ENCODE results near the gene CACNA1H.

CACNA1H gene

DNA sequence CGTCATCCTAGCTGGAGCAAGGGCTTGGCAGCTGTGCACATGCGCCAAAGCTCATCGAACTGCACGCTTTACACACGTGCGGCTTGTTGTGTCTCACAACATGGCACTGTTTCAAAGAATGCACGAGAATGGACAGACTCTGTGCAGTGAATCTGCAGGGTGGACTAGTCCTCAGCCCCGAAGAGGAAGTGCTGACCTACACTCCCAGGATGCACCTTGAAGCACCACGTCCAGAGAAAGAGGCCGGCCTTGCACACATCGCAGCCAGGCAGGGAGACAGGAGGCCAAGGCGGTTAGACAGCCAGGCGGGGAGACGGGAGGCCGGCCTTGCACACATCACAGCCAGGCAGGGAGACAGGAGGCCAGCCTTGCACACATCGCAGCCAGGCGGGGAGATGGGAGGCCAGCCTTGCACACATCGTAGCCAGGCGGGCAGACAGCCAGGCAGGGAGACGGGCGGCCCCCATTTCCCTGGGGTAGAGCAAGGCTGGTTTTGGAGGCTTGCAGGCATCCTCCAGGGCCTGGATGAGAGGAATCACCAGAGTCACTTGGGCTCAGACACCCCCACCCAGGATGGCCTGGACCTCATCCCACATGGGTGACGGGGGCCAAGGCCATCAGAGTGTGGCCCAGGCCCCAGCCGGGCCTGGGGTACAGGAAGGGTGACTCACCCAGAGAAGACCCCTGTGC is 9.0 kb upstream of the CACNA1H start:
- TF ChIP-seq, protein P1, sequence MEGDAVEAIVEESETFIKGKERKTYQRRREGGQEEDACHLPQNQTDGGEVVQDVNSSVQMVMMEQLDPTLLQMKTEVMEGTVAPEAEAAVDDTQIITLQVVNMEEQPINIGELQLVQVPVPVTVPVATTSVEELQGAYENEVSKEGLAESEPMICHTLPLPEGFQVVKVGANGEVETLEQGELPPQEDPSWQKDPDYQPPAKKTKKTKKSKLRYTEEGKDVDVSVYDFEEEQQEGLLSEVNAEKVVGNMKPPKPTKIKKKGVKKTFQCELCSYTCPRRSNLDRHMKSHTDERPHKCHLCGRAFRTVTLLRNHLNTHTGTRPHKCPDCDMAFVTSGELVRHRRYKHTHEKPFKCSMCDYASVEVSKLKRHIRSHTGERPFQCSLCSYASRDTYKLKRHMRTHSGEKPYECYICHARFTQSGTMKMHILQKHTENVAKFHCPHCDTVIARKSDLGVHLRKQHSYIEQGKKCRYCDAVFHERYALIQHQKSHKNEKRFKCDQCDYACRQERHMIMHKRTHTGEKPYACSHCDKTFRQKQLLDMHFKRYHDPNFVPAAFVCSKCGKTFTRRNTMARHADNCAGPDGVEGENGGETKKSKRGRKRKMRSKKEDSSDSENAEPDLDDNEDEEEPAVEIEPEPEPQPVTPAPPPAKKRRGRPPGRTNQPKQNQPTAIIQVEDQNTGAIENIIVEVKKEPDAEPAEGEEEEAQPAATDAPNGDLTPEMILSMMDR (IDR thresholded peaks at IDR 0.05; ENCODE audit: insufficient read depth, low read length, poor library complexity, severe bottlenecking): no peak
- H3K4me3 ChIP-seq (replicated peaks; ENCODE audit: low read depth, low read length): no peak overlapping the region
- no peaks in the 10 kb centered on the region for H3K27me3 ChIP-seq (replicated peaks; ENCODE audit: control insufficient read depth, insufficient read depth, low read length)
- DNase-seq (ENCODE audit: extremely low read depth, insufficient read length): no peak
- H3K36me3 ChIP-seq (ENCODE audit: control insufficient read depth, insufficient read depth, low read length): no peaks in the 10 kb centered on the region

DNA sequence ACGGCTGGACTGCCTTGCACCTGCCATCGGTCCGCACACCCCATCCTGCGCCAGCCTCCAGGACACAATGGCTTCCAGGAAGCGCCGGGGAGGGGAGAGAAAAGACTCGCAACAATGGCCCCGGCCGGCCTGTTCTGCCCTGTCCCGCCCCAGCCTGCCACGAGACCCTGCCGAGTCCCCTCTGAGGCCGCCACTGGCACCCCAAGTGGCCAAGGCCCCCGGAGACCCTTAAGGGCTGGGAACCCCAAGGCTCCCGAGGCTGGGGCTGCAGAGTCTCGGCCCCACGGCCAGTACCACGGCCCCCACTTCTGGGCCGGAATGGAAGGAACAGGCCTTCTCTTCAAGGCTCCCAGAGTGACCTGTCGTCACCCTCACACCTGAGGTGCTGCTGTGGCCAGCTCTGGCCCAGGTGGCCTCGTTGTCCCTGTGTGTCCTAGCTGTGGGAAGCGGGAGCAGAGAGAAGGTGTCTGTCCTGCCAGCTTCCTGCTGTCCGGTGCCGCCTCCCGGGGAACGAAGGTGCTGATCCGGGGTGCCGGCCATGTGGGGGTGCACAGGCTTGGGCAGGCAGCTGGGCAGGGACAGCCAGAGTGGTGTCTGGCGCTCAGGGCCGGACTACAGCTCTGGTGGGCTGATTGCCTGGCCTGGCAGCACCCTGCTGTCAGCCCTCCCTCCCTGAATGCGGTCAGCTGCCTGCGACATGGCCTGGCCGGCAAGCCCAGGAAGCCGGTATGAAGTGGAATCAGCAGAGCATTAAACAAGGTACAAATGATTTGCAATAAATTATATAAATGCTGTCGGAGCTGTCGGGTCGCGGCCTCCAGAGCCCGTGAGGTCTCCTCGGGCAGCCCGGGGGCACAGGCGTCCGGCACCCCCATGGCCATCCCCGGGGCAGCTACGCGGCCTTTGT is 8.2 kb upstream of the CACNA1H start:
- no peaks in the 10 kb centered on the region for H3K36me3 ChIP-seq (ENCODE audit: control insufficient read depth, insufficient read depth, low read length)
- no peaks in the 10 kb centered on the region for H3K27me3 ChIP-seq (replicated peaks; ENCODE audit: control insufficient read depth, insufficient read depth, low read length)
- H3K4me3 ChIP-seq (replicated peaks; ENCODE audit: low read depth, low read length): no peak overlapping the region
- no peak for DNase-seq (ENCODE audit: extremely low read depth, insufficient read length)
- TF ChIP-seq, protein P1 (IDR thresholded peaks at IDR 0.05; ENCODE audit: insufficient read depth, low read length, poor library complexity, severe bottlenecking): no peak

DNA sequence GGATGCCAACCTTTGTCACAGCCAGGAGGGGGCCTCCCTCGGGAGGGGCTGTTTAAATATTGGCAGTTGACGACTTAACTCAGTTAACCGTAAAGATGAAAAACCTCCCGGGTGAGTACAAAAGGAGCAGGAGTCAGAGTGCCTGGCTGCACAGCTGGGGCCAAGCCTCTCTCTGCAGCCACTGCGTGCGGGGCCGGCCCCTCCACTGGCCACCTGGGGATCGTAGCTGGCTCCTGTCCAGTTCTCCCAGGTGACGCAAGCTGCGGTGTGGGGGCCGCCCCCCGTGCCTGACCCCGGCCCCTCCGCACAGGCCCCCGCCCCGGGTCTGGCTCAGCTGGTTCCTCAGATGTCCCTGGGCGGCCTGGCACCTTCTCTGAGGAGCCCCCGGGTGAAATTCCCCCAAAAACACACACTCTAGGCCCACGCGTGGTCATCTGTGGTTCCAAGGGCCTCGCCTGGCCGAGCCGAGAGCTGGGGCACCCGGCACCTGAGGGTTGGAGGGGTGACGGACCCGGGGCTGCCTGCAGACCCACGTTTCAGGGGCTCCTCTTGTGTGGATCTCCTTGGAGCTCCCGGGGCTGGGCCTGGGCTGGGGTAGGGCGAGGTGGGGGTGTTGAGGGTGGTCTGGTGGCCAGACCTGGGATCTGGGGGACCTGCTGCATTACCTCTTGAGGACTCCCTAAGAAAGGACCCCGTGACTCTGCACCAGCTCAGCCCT is 7.4 kb upstream of the CACNA1H start:
- H3K4me3 ChIP-seq (replicated peaks; ENCODE audit: low read depth, low read length): no peak overlapping the region
- DNase-seq (ENCODE audit: extremely low read depth, insufficient read length): no peak
- TF ChIP-seq, protein P1 (IDR thresholded peaks at IDR 0.05; ENCODE audit: insufficient read depth, low read length, poor library complexity, severe bottlenecking): no peak
- H3K36me3 ChIP-seq (ENCODE audit: control insufficient read depth, insufficient read depth, low read length): no peaks in the 10 kb centered on the region
- no peaks in the 10 kb centered on the region for H3K27me3 ChIP-seq (replicated peaks; ENCODE audit: control insufficient read depth, insufficient read depth, low read length)

DNA sequence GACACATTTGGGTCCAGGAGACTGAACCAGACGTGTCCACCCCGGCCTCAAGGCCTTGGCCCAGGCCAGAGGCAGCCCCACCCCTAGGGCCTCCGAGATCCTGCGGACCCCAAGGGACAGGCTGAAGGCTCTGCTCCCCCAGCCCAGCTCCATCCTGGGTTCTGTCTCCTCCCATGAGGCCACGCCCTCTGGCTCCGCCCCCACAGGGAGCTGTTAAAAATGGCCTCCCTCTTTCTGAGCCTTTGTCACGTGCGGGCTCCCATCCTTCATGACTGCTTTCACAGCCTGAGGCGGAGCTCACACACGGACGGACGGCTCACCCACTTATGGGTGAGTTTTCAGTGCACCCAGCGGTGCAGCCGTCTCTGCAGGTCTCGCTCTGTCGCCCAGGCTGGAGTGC is 6.5 kb upstream of the CACNA1H start:
- Histone ChIP-seq H3K36me3 (ENCODE audit: control insufficient read depth, insufficient read depth, low read length) (no peaks in the 10 kb centered on the region), H3K4me3 (replicated peaks; ENCODE audit: low read depth, low read length) (no peak overlapping the region), H3K27me3 (replicated peaks; ENCODE audit: control insufficient read depth, insufficient read depth, low read length) (no peaks in the 10 kb centered on the region)
- TF ChIP-seq, protein P1 (IDR thresholded peaks at IDR 0.05; ENCODE audit: insufficient read depth, low read length, poor library complexity, severe bottlenecking): no peak
- no peak for DNase-seq (ENCODE audit: extremely low read depth, insufficient read length)

DNA sequence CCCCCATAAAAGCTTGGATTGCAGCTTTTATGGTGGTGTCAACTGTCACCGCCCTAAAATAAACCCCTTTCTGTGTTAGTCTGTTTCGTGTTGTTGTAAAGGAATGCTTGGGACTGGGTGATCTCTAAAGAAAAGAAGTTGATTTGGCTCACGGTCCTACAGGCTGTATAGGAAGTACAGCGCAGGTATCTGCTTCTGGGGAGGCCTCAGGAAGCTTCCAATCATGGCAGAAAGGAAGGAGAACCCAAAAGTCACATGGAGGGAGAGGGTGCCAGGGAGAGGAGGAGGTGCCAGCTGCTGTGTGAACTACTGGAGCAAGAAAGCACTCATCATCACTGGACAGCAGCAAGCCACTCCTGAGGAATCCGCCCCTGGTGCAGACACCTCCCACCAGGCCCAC is 5.9 kb upstream of the CACNA1H start:
- H3K27me3 ChIP-seq (replicated peaks; ENCODE audit: control insufficient read depth, insufficient read depth, low read length): no peaks in the 10 kb centered on the region
- H3K36me3 ChIP-seq (ENCODE audit: control insufficient read depth, insufficient read depth, low read length): no peaks in the 10 kb centered on the region
- no peak for DNase-seq (ENCODE audit: extremely low read depth, insufficient read length)
- TF ChIP-seq, protein P1 (IDR thresholded peaks at IDR 0.05; ENCODE audit: insufficient read depth, low read length, poor library complexity, severe bottlenecking): no peak
- no peak overlapping the region for H3K4me3 ChIP-seq (replicated peaks; ENCODE audit: low read depth, low read length)

Data from GM06990 (cell line).